ENCODE measurements around the gene KCNK16.

KCNK16 gene

GRCh38 chr6:39322306-39322850 lies at the start of gene KCNK16:
KCNK16 (minus strand) TSS chr6:39322702; CDS start chr6:39322540, 162 bp downstream.
- no peak for DNase-seq

- DNase-seq: no peak
These were observed 47.9 kb upstream of the KCNK16 start for GRCh38 chr6:39370390-39370789.

GRCh38 chr6:39369987-39370386 lies 47.5 kb upstream of the KCNK16 start:
- no peak for DNase-seq

- DNase-seq: no peak
These were observed 45.2 kb upstream of the KCNK16 start for GRCh38 chr6:39367700-39368099.

GRCh38 chr6:39366931-39367618 lies 44.6 kb upstream of the KCNK16 start:
- no peak for DNase-seq

DNA sequence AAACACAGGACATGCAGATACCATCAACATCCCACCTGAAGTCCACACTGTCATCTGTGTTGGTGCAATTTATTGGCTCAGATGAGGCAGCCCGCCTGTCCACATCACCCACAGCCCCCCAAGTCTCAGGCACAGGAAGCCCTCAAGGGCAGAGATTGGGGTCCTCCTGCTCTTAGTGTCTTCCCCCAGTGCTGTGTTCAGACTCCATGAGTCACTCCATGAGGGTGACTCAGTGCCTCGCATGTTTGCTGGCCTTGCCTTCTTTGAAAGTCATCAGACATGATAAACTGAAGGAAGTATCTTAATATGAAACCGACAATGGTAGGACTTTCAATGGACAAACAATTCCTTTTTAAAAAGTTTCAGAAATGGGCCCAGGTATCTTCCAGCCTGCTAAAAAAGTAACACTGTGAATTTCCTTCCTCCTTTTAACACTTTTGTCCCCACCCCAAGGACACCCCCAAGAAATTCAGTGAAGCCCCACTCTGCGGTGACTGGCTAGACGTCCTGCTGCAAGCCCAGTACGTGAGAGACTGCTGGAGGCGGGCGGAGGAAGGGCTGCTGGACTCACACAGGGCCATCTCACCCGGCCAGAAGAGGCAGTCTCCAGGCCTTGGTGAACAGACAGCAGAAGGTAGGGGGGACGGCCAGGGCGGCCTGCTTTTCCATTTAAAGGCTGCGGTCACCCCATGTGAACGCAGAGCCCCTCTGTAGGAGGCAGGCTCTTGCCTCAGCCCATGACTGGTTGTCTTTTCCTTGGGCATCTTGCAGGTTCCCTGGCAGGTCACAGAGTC lies 43.0 kb upstream of the KCNK16 start:
- no peak for DNase-seq

DNA sequence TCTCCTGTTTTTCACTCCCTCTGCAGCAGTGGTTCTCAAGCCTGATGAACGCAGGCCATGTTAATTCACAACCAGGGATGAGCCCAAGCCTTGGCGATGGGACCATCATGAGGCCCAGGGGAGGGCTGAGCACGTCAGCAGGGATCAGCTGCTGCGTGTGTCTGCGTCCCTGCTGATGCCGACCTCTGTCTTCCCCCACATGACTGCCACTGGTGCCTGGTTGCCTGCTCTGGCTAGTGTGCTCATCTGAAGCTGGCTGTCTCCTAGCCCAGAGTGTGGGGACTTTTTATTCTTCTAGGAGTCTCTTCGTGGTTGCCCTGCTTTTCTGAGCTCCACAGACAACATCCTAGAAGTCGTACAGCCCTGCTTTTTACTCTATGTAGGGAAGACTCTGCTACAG lies 40.8 kb upstream of the KCNK16 start:
- DNase-seq: no peak

- no peak for DNase-seq
These were observed 40.0 kb upstream of the KCNK16 start for GRCh38 chr6:39362487-39362865.

GRCh38 chr6:39361657-39362486 lies 39.4 kb upstream of the KCNK16 start:
- no peak for DNase-seq

- DNase-seq: no peak
These were observed 37.9 kb upstream of the KCNK16 start for GRCh38 chr6:39360378-39360777.

DNA sequence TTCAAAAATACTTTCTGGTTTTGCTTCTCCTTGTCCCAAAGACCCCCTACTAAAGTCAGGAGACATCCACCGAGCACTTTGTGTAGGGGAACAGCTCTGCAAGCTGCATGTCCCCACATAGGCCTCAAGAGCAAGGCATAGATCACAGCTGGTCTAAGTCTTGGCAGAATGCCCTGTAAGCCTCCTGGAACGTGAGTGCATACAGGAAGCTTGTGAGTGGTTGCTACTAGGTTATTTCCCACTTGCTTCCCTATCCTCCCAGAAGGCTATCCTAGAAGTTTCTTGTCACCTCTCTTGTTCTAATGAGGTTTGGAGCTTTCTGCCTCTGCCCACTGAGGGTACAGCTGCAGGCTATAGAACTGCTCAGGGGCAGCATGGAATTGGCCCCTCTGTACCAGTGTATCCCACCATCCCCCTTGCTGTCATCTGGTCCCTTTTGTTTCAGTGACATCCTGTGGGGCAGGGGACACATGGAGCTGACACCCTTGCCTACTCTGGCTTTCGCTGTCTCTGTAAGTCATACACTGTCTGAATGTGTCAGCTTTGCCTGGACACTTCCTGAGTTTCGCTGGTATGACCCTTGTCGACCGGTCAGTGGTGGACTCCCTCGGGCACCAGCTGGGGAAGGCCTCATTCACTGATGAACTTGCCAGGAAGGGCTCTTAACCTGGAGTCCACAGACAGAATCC lies 35.6 kb upstream of the KCNK16 start:
- DNase-seq: no peak

- DNase-seq: no peak
These were observed 31.3 kb upstream of the KCNK16 start for GRCh38 chr6:39353698-39354315.

DNA sequence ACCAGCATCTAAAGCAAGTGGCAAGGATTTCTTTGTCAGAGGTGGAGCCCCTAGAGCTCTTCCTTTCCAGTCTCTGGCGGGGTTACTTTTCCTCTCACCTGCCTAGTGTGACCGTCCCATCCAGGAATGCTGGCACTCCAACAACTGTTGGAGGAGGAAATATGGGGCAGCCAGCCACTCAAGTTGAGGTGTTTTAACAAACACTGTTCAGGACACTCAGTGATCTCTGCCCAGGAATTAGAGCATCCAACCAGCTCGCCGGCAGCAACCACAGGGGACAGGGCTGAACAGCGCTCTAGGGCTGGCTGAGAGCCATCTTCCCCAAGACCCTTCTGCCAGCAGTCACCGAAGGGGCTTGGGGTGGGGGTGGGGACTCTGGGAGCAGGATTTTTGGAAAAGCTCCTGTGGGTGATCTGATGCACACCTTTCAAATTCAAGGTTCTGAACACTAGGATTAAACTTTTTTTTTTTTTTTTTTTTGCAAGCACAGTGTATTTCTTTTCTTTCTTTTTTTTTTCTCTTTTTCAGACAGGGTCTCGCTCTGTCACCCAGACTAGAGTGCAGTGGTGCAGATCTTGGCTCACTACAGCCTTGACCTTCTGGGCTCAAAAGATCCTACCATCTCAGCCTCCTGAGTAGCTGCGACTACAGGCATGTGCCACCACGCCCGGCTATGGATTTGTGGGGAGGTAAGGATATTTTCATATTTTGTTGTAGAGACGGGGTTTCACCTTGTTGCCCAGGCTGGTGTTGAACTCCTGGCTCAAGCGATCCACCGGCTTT lies 28.4 kb upstream of the KCNK16 start:
- no peak for DNase-seq

DNA sequence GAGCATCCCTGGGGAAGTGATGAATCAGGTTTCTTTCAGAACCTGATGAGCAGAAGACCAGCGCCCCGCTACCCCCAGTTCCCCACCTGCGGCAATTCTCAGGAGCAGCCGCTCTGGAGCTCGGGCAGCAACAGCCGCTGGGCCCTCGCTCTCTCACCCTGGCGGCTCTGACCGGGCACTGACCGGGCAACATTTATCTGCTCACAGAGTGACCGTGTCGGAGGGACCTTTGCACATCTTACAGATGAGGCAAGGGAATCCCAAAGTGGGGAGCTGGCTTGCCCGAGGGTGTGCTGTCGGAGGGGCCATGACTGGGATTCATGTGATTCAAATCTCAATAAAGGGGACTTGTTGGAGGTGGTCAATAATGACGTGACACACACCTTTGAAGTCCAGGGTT lies 26.2 kb upstream of the KCNK16 start:
- DNase-seq: no peak

GRCh38 chr6:39347906-39348585 lies 25.5 kb upstream of the KCNK16 start:
- DNase-seq: peak in 3 of 4 experiments; percentile 14 to 41 (median 21)

GRCh38 chr6:39347206-39347605 lies 24.7 kb upstream of the KCNK16 start:
- no peak for DNase-seq

- DNase-seq: no peak
These were observed 22.3 kb upstream of the KCNK16 start for GRCh38 chr6:39344821-39345280.

DNA sequence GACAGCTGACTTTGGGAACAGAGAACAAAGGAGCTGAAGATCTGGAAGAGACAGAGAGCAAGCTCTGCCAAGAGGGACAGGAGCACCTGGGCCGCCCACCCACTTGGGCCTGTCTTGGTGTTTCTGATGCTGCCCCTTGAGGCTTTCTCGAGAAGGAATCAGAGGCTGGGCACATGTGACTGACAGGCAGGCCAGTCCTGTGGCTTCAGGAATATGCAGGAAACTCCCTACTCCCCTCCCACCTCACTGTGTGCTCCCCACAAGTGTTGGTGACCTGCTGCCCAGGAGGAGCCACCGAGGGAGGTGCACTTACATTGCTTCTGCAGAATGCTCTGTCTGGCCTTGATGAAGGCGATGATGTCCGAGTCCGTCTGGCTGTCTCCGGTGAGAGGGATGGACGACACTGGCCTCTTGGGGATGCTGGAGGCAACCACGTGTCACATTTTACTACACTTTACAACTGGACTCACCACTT lies 20.9 kb upstream of the KCNK16 start:
- no peak for DNase-seq

DNA sequence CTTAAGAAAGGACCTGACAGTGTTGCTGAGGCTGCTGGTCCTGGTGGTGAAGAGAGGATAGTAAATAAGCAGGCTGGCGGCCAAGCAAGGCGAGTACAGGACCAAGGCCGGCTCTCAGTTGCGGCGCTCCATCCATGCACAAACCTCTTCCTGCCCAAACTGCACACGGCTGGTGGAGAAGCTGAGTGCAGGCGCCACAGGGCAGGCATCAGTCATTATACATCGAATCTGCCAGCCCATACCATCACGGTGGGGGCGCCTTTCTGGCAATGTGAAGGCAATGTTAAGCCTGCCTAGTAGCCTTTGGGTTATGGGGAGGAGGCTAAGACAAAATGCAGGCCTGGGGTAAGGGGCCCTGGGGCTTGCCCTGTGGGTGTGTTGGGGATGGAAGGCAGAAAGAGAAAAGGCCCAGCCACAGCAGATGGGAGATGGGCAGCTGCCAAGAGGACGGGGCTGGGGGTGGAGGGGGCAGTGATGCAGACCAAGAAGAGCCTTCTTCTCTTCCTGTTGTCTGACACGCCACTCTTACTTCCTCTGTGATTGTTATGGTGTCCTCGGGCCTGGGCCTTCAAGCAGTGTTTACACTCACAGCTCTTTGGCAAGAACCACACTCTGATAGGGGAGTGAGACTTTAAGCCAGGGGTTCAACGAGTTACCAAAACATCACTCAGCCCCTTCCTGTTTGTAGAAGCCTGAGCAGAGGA lies 20.3 kb upstream of the KCNK16 start:
- no peak for DNase-seq

- DNase-seq: no peak
These were observed 19.4 kb upstream of the KCNK16 start for GRCh38 chr6:39341937-39342336.
